Immature natural killer cell (primary cell): Measurements from ENCODE around the gene FRS3. TPM values are rescaled to one million over a fixed set of nuclear protein-coding genes. Genes with fewer than 3 reads are reported as not detected.
"Not testable (repeated sequence)": the region's sequence is repeated elsewhere in the genome, so short reads cannot be mapped to it uniquely, and the experiment has no call there.

ENCODE experiments used
- DNase-seq, 3 donors: peaks; one replicate each; pipeline ENCODE4 v3.0.0; 2022; ENCODE audit warnings: mixed read lengths in 1 of 3
- H3K27ac Mint-ChIP-seq, 6 donors: one replicate each; pipeline ENCODE4 v1.8.0; 2020; ENCODE audit warnings: mixed read lengths in 6 of 6, mild to moderate bottlenecking in 5 of 6, inconsistent platforms in 4 of 6, moderate library complexity in 3 of 6
- H3K27me3 Mint-ChIP-seq, 3 donors: one replicate each; pipeline ENCODE4 v1.8.0; 2020 to 2021; ENCODE audit warnings: low read depth in 3 of 3, mild to moderate bottlenecking in 3 of 3, mixed read lengths in 3 of 3, moderate library complexity in 3 of 3, inconsistent platforms in 1 of 3
- H3K36me3 Mint-ChIP-seq, 3 donors: one replicate each; pipeline ENCODE4 v1.8.0; 2020; ENCODE audit warnings: mixed read lengths in 3 of 3, inconsistent platforms in 2 of 3, mild to moderate bottlenecking in 2 of 3
- H3K4me1 Mint-ChIP-seq, 2 donors: one replicate each; pipeline ENCODE4 v1.8.0; 2020; ENCODE audit warnings: inconsistent platforms in 2 of 2, mild to moderate bottlenecking in 2 of 2, mixed read lengths in 2 of 2, moderate library complexity in 1 of 2
- H3K4me3 Mint-ChIP-seq, 5 donors: one replicate each; pipeline ENCODE4 v1.8.0; 2020; ENCODE audit warnings: mild to moderate bottlenecking in 5 of 5, mixed read lengths in 5 of 5, inconsistent platforms in 3 of 5, moderate library complexity in 3 of 5
- H3K9me3 Mint-ChIP-seq, 6 donors: one replicate each; pipeline ENCODE4 v1.8.0; 2020; ENCODE audit warnings: mild to moderate bottlenecking in 6 of 6, mixed read lengths in 6 of 6, inconsistent platforms in 4 of 6, moderate library complexity in 3 of 6
- polyA plus RNA-seq, 3 donors: library from polyadenylated mRNA; unstranded; fragments of 300-500 nt; fragmentation: Illumina TruSeq; gene quantifications; one replicate each; pipeline ENCODE4 v1.2.3, GENCODE V29; 2021

Gene FRS3
- polyA plus RNA-seq = 1 to 10 TPM in 1 of 3 donors, under 1 TPM in 1, not detected in 1; 0.80 to 2.1 TPM

GRCh38 chr6:41779788-41780550 is at the start of gene FRS3:
FRS3 (minus strand) TSS chr6:41779900; CDS start chr6:41776987, 2,913 bp downstream.
- peaks cover 10 to 21% of the 10 kb centered on the region in 2 donors for H3K4me1 Mint-ChIP-seq
- peak; percentile 98 for DNase-seq
- H3K27ac Mint-ChIP-seq = peak within 1 kb of the TSS in 5 of 6 donors; percentile 61 to 87 (median 78)
- H3K9me3 Mint-ChIP-seq = no peaks in the 10 kb centered on the region
- H3K27me3 Mint-ChIP-seq = peaks cover 1 to 3% (median 2%) of the 10 kb centered on the region in 3 donors
- peak within 1 kb of the TSS; percentile 83 to 92 (median 89) for H3K4me3 Mint-ChIP-seq
- H3K36me3 Mint-ChIP-seq = peaks cover 0 to 9% (median 3%) of the 10 kb centered on the region in 3 donors

- Mint-ChIP-seq H3K4me3 (no peak overlapping the region), H3K4me1 (no peaks in the 10 kb centered on the region), H3K9me3 (no peaks in the 10 kb centered on the region), H3K27me3 (peaks cover 0 to 1% (median 0%) of the 10 kb centered on the region in 3 donors), H3K36me3 (peaks cover 0 to 4% (median 1%) of the 10 kb centered on the region in 3 donors), H3K27ac (no peak overlapping the region)
- no peak for DNase-seq
Measured at GRCh38 chr6:41826343-41827022, 46.8 kb upstream of the FRS3 start.

GRCh38 chr6:41824571-41825569 is 45.2 kb upstream of the FRS3 start:
- Mint-ChIP-seq H3K4me3 (no peak overlapping the region), H3K27me3 (peaks cover 0 to 1% (median 0%) of the 10 kb centered on the region in 3 donors), H3K27ac (peak overlapping the region in 1 of 6 donors; percentile 54), H3K36me3 (peaks cover 0 to under 1% (median 0%) of the 10 kb centered on the region in 3 donors), H3K4me1 (no peaks in the 10 kb centered on the region), H3K9me3 (no peaks in the 10 kb centered on the region)
- no peak for DNase-seq

GRCh38 chr6:41823178-41823577 is 43.5 kb upstream of the FRS3 start:
- Mint-ChIP-seq H3K36me3 (no peaks in the 10 kb centered on the region), H3K27ac (no peak overlapping the region)

GRCh38 chr6:41822021-41822420 is 42.3 kb upstream of the FRS3 start:
- Mint-ChIP-seq H3K36me3 (no peaks in the 10 kb centered on the region), H3K4me1 (no peaks in the 10 kb centered on the region), H3K9me3 (no peaks in the 10 kb centered on the region), H3K27me3 (no peaks in the 10 kb centered on the region), H3K4me3 (no peak overlapping the region), H3K27ac (no peak overlapping the region)
- no peak for DNase-seq

More at GRCh38 chr6:41823178-41823577, 43.5 kb upstream of the FRS3 start:
- Mint-ChIP-seq H3K9me3 (no peaks in the 10 kb centered on the region), H3K27me3 (no peaks in the 10 kb centered on the region), H3K4me3 (no peak overlapping the region), H3K4me1 (no peaks in the 10 kb centered on the region)
- no peak for DNase-seq

GRCh38 chr6:41821266-41821665 is 41.6 kb upstream of the FRS3 start:
- Mint-ChIP-seq H3K4me3 (no peak overlapping the region), H3K27me3 (no peaks in the 10 kb centered on the region), H3K4me1 (no peaks in the 10 kb centered on the region), H3K27ac (no peak overlapping the region), H3K9me3 (no peaks in the 10 kb centered on the region), H3K36me3 (no peaks in the 10 kb centered on the region)
- DNase-seq = no peak

- DNase-seq = no peak
- H3K4me1 Mint-ChIP-seq = no peaks in the 10 kb centered on the region
- H3K27me3 Mint-ChIP-seq = peaks cover 0 to 2% (median 0%) of the 10 kb centered on the region in 3 donors
- H3K27ac Mint-ChIP-seq = no peak overlapping the region
- H3K9me3 Mint-ChIP-seq = no peaks in the 10 kb centered on the region
- H3K4me3 Mint-ChIP-seq = no peak overlapping the region
- H3K36me3 Mint-ChIP-seq = no peaks in the 10 kb centered on the region
Measured at GRCh38 chr6:41818271-41819054, 38.8 kb upstream of the FRS3 start.

- no peaks in the 10 kb centered on the region for H3K9me3 Mint-ChIP-seq
- no peak for DNase-seq
- H3K4me3 Mint-ChIP-seq = no peak overlapping the region
- H3K36me3 Mint-ChIP-seq = no peaks in the 10 kb centered on the region
- H3K4me1 Mint-ChIP-seq = no peaks in the 10 kb centered on the region
- no peak overlapping the region for H3K27ac Mint-ChIP-seq
- H3K27me3 Mint-ChIP-seq = peaks cover 0 to 2% (median 0%) of the 10 kb centered on the region in 3 donors
Measured at GRCh38 chr6:41815587-41815986, 35.9 kb upstream of the FRS3 start.

- Mint-ChIP-seq H3K27me3 (peaks cover 0 to 2% (median 0%) of the 10 kb centered on the region in 3 donors), H3K36me3 (no peaks in the 10 kb centered on the region), H3K9me3 (no peaks in the 10 kb centered on the region), H3K4me1 (no peaks in the 10 kb centered on the region), H3K4me3 (no peak overlapping the region), H3K27ac (no peak overlapping the region)
- no peak for DNase-seq
Measured at GRCh38 chr6:41814629-41815028, 34.9 kb upstream of the FRS3 start.

- Mint-ChIP-seq H3K27ac (no peak overlapping the region), H3K4me1 (no peaks in the 10 kb centered on the region), H3K27me3 (peaks cover 0 to 2% (median 0%) of the 10 kb centered on the region in 3 donors), H3K36me3 (no peaks in the 10 kb centered on the region), H3K9me3 (no peaks in the 10 kb centered on the region), H3K4me3 (no peak overlapping the region)
- no peak for DNase-seq
Measured at GRCh38 chr6:41813956-41814355, 34.3 kb upstream of the FRS3 start.

- DNase-seq = no peak
- Mint-ChIP-seq H3K4me1 (no peaks in the 10 kb centered on the region), H3K36me3 (no peaks in the 10 kb centered on the region), H3K27me3 (peaks cover 0 to 2% (median 0%) of the 10 kb centered on the region in 3 donors), H3K4me3 (no peak overlapping the region), H3K27ac (no peak overlapping the region), H3K9me3 (no peaks in the 10 kb centered on the region)
Measured at GRCh38 chr6:41813469-41813868, 33.8 kb upstream of the FRS3 start.

- not testable (repeated sequence) for H3K4me3 Mint-ChIP-seq, H3K4me1 Mint-ChIP-seq, H3K27me3 Mint-ChIP-seq, H3K36me3 Mint-ChIP-seq, H3K27ac Mint-ChIP-seq, DNase-seq, H3K9me3 Mint-ChIP-seq
Measured at GRCh38 chr6:41811946-41812345, 32.2 kb upstream of the FRS3 start.

- Mint-ChIP-seq H3K27me3 (peaks cover 0 to 2% (median 0%) of the 10 kb centered on the region in 3 donors), H3K4me1 (no peaks in the 10 kb centered on the region), H3K9me3 (no peaks in the 10 kb centered on the region), H3K36me3 (no peaks in the 10 kb centered on the region), H3K4me3 (no peak overlapping the region), H3K27ac (no peak overlapping the region)
- DNase-seq = no peak
Measured at GRCh38 chr6:41811095-41811494, 31.4 kb upstream of the FRS3 start.
